ENCODE results near the gene ZNF385D.

ZNF385D gene

GRCh38 chr3:21462141-21462540, 288.9 kb downstream of the ZNF385D start:
- in situ Hi-C loops (cut with MboI; ENCODE audit: low sequenced_read_pairs): no loop called here

- in situ Hi-C loops (cut with MboI; ENCODE audit: low sequenced_read_pairs): no loop called here
Measured at GRCh38 chr3:21457084-21457483, 293.9 kb downstream of the ZNF385D start.

GRCh38 chr3:21449738-21450137, 301.3 kb downstream of the ZNF385D start:
- in situ Hi-C loops (cut with MboI; ENCODE audit: low sequenced_read_pairs): no loop called here

- in situ Hi-C loops (cut with MboI; ENCODE audit: low sequenced_read_pairs): no loop called here
Measured at GRCh38 chr3:21447476-21448151, 303.4 kb downstream of the ZNF385D start.

- in situ Hi-C loops (cut with MboI; ENCODE audit: low sequenced_read_pairs): no loop called here
Measured at GRCh38 chr3:21446945-21447475, 304.0 kb downstream of the ZNF385D start.

GRCh38 chr3:21446027-21446426, 305.0 kb downstream of the ZNF385D start:
- in situ Hi-C loops (cut with MboI; ENCODE audit: low sequenced_read_pairs): no loop called here

GRCh38 chr3:21441821-21442220, 309.2 kb downstream of the ZNF385D start:
- in situ Hi-C loops (cut with MboI; ENCODE audit: low sequenced_read_pairs): no loop called here

GRCh38 chr3:21436835-21437234, 314.2 kb downstream of the ZNF385D start:
- in situ Hi-C loops (cut with MboI; ENCODE audit: low sequenced_read_pairs): no loop called here

GRCh38 chr3:21435871-21436270, 315.1 kb downstream of the ZNF385D start:
- in situ Hi-C loops (cut with MboI; ENCODE audit: low sequenced_read_pairs): no loop called here

GRCh38 chr3:21434310-21434709, 316.7 kb downstream of the ZNF385D start:
- in situ Hi-C loops (cut with MboI; ENCODE audit: low sequenced_read_pairs): no loop called here

- in situ Hi-C loops (cut with MboI; ENCODE audit: low sequenced_read_pairs): no loop called here
Measured at GRCh38 chr3:21433751-21434150, 317.3 kb downstream of the ZNF385D start.

GRCh38 chr3:21426920-21427319, 324.1 kb downstream of the ZNF385D start:
- in situ Hi-C loops (cut with MboI; ENCODE audit: low sequenced_read_pairs): no loop called here

GRCh38 chr3:21425715-21426114, 325.3 kb downstream of the ZNF385D start:
- in situ Hi-C loops (cut with MboI; ENCODE audit: low sequenced_read_pairs): no loop called here

GRCh38 chr3:21421096-21421495, 329.9 kb downstream of the ZNF385D start:
- in situ Hi-C loops (cut with MboI; ENCODE audit: low sequenced_read_pairs): no loop called here

- in situ Hi-C loops (cut with MboI; ENCODE audit: low sequenced_read_pairs): no loop called here
Measured at GRCh38 chr3:21417991-21418390, 333.0 kb downstream of the ZNF385D start.

- in situ Hi-C loops (cut with MboI; ENCODE audit: low sequenced_read_pairs): no loop called here
Measured at GRCh38 chr3:21414506-21414905, 336.5 kb downstream of the ZNF385D start.

GRCh38 chr3:21411058-21411457, 340.0 kb downstream of the ZNF385D start:
- in situ Hi-C loops (cut with MboI; ENCODE audit: low sequenced_read_pairs): no loop called here

GRCh38 chr3:21409401-21409800, 341.6 kb downstream of the ZNF385D start:
- in situ Hi-C loops (cut with MboI; ENCODE audit: low sequenced_read_pairs): no loop called here

GRCh38 chr3:21407743-21408142, 343.3 kb downstream of the ZNF385D start:
- in situ Hi-C loops (cut with MboI; ENCODE audit: low sequenced_read_pairs): no loop called here

- in situ Hi-C loops (cut with MboI; ENCODE audit: low sequenced_read_pairs): no loop called here
Measured at GRCh38 chr3:21405671-21406667, 345.0 kb downstream of the ZNF385D start.

- in situ Hi-C loops (cut with MboI; ENCODE audit: low sequenced_read_pairs): no loop called here
Measured at GRCh38 chr3:21398461-21398860, 352.5 kb downstream of the ZNF385D start.
